ENCODE measurements around the gene CCDC112. TPM values are rescaled to one million over a fixed set of nuclear protein-coding genes. Genes with fewer than 3 reads are reported as not detected.

The CCDC112 gene
- total and polyA plus RNA-seq, 2 of the 13 experiments (the other 11 are each of a cell fraction or from before 2014, with no cell fraction given) = 1.1 to 2.8 TPM

- no peak for TF ChIP-seq ZNF18 (CRISPR knock-in tag; IDR thresholded peaks at IDR 0.05; ENCODE audit: insufficient replicate concordance)
These were observed 31.7 kb downstream of the CCDC112 start (continued) for GRCh38 chr5:115264786-115265185.

- POLR2A ChIA-PET = interaction anchor here (1.8 kb wide), 1 partner anchor 33 kb away, joined by 8 read pairs; the partner anchor contains the start of gene CCDC112
- BruUV-seq (replicated peaks) = TSS peak; percentile 92
- 52% methylated on average over 7 of the region's 7 CpGs for WGBS (ENCODE audit: low lambda C conversion rate)
- H3K27ac ChIP-seq (ENCODE audit: extremely low read length, insufficient read depth, low read length) = peak overlapping the region; percentile 81
- peak overlapping the region; percentile 75 to 96 (median 85) for H3K4me3 ChIP-seq (replicated peaks in 1 of 3; ENCODE audit: insufficient read depth in 1 of 3, low read depth in 2 of 3, low read length in 3 of 3)
- intact Hi-C loops (cut with micrococcal nuclease; ENCODE audit: unreplicated experiment) = loop anchor here (2.0 kb wide), 1 partner anchor 34 kb away; the partner anchor contains the start of gene CCDC112
- H3K36me3 ChIP-seq (replicated peaks in 1 of 2; ENCODE audit: control insufficient read depth in 1 of 2, insufficient read depth in 2 of 2, low read length in 2 of 2) = no peaks in the 10 kb centered on the region
- H3K79me2 ChIP-seq (ENCODE audit: insufficient read depth, low read length) = peaks cover 41% of the 10 kb centered on the region
- H2AFZ ChIP-seq (ENCODE audit: low read length) = peak overlapping the region; percentile 96
- no peaks in the 10 kb centered on the region for H3K9me3 ChIP-seq (ENCODE audit: low read length)
- FAIRE-seq (no peak), ATAC-seq (no peak), DNase-seq (ENCODE audit: low spot score) (no peak)
- H3K4me1 ChIP-seq (ENCODE audit: insufficient read depth, low read length) = peaks cover 32% of the 10 kb centered on the region
- CTCF ChIA-PET (ENCODE audit: low intra/inter-chr PET ratio, low total read pairs) = no interaction called here
- no peaks in the 10 kb centered on the region; a peak in 1 of 5 replicates for H3K27me3 ChIP-seq (ENCODE audit: control insufficient read depth in 1 of 2, insufficient read depth in 2 of 2, low read length in 2 of 2)
- in situ Hi-C loops (cut with HindIII; ENCODE audit: extremely low pct_ligation_motif_present, low pct_unique_long_range_greater_than_20kb) = no loop called here
- H4K20me1 ChIP-seq (ENCODE audit: insufficient read depth, low read length) = no peaks in the 10 kb centered on the region; the same call in 1 of the 2 replicates
- H3K9ac ChIP-seq (ENCODE audit: insufficient read depth, low read depth, low read length) = peak overlapping the region; percentile 81
- peak overlapping the region; percentile 85 for H3K4me2 ChIP-seq (ENCODE audit: low read depth, low read length)
- TF ChIP-seq FOXC1 (CRISPR knock-in tag; IDR thresholded peaks at IDR 0.05; ENCODE audit: borderline replicate concordance) = no peak
- no peak for TF ChIP-seq ZNF34 (CRISPR knock-in tag; IDR thresholded peaks at IDR 0.05; ENCODE audit: borderline replicate concordance)
- peak; percentile 83 for TF ChIP-seq PRPF4 (IDR thresholded peaks at IDR 0.05; ENCODE audit: low read depth, low read length, poor library complexity, severe bottlenecking)
- peak; percentile 10 for TF ChIP-seq ZNF781 (CRISPR knock-in tag; IDR thresholded peaks at IDR 0.05; ENCODE audit: borderline replicate concordance, not compliant biosample characterization)
- 0 out of 2 replicates have a peak, but pooled peaks have one; percentile 14 for TF ChIP-seq MXD4 (CRISPR knock-in tag; IDR thresholded peaks at IDR 0.05)
- 0 out of 2 replicates have a peak, but pooled peaks have one; percentile 35 for TF ChIP-seq ZNF44 (CRISPR knock-in tag; IDR thresholded peaks at IDR 0.05)
- peak; percentile 62; the same call in 1 of the 2 replicates for TF ChIP-seq GMEB1 (CRISPR knock-in tag; IDR thresholded peaks at IDR 0.05; ENCODE audit: borderline replicate concordance)
- TF ChIP-seq ZFYVE20 (CRISPR knock-in tag; IDR thresholded peaks at IDR 0.05; ENCODE audit: borderline replicate concordance, low read depth) = no peak
- 0 out of 2 replicates have a peak, but pooled peaks have one; percentile 1 for TF ChIP-seq RAD21 (CRISPR knock-in tag; IDR thresholded peaks at IDR 0.05)
- TF ChIP-seq ZBTB38 (CRISPR knock-in tag; IDR thresholded peaks at IDR 0.05) = peak; percentile 19
- TF ChIP-seq LBX2 (CRISPR knock-in tag; IDR thresholded peaks at IDR 0.05; ENCODE audit: borderline replicate concordance) = no peak
- TF ChIP-seq ZNF136 (CRISPR knock-in tag; IDR thresholded peaks at IDR 0.05; ENCODE audit: low read depth) = 0 out of 2 replicates have a peak, but pooled peaks have one; percentile 12
- TF ChIP-seq ZNF580 (CRISPR knock-in tag; IDR thresholded peaks at IDR 0.05; ENCODE audit: borderline replicate concordance, low read depth) = 0 out of 2 replicates have a peak, but pooled peaks have one; percentile 6
- TF ChIP-seq MIER2 (CRISPR knock-in tag; IDR thresholded peaks at IDR 0.05) = 0 out of 2 replicates have a peak, but pooled peaks have one; percentile 2
- 0 out of 2 replicates have a peak, but pooled peaks have one; percentile 5 for TF ChIP-seq ZNF607 (CRISPR knock-in tag; IDR thresholded peaks at IDR 0.05; ENCODE audit: borderline replicate concordance)
- TF ChIP-seq MTERF4 (CRISPR knock-in tag; IDR thresholded peaks at IDR 0.05) = 0 out of 2 replicates have a peak, but pooled peaks have one; percentile 3
These were observed 33.4 kb downstream of the CCDC112 start for GRCh38 chr5:115263078-115263380.
